NCI-H2081 (cell line): Measurements from ENCODE around the gene AKAP6.
A peak's percentile ranks its signal among the peaks of the same experiment; 100 is the strongest.
"Not testable (repeated sequence)": the region's sequence is repeated elsewhere in the genome, so short reads cannot be mapped to it uniquely, and the experiment has no call there.

ENCODE experiments used
- DNase-seq, 2 experiments: peaks; one replicate each; lab custom pipeline; 2025; lab: John Stamatoyannopoulos, UW

Gene AKAP6

DNA sequence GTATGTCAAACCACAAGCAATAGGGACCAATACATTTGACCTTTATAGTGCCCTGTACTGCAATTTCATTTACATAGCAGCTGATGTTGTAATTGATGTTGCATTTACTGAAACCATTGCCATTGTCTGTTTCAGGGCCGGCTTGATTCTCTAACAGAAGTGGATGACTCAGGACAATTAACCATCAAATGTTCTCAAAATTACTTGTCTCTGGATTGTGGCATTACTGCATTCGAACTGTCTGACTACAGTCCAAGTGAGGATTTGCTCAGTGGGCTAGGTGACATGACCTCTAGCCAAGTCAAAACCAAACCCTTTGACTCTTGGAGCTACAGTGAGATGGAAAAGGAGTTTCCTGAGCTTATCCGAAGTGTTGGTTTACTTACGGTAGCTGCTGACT is 216.0 kb downstream of the AKAP6 start:
- DNase-seq = no peak

DNA sequence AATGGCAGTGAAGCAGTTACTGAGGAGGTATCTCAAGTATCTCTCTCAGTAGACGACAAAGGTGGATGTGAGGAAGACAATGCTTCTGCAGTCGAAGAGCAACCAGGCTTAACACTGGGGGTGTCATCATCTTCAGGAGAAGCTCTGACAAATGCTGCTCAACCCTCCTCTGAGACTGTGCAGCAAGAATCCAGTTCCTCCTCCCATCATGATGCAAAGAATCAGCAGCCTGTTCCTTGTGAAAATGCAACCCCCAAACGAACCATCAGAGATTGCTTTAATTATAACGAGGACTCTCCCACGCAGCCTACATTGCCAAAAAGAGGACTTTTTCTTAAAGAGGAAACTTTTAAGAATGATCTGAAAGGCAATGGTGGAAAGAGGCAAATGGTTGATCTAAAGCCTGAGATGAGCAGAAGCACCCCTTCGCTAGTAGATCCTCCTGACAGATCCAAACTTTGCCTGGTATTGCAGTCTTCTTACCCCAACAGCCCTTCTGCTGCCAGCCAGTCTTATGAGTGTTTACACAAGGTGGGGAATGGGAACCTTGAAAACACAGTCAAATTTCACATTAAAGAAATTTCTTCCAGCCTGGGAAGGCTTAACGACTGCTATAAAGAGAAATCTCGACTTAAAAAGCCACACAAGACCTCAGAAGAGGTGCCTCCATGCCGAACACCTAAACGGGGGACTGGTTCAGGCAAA is 216.6 kb downstream of the AKAP6 start:
- DNase-seq = no peak

DNA sequence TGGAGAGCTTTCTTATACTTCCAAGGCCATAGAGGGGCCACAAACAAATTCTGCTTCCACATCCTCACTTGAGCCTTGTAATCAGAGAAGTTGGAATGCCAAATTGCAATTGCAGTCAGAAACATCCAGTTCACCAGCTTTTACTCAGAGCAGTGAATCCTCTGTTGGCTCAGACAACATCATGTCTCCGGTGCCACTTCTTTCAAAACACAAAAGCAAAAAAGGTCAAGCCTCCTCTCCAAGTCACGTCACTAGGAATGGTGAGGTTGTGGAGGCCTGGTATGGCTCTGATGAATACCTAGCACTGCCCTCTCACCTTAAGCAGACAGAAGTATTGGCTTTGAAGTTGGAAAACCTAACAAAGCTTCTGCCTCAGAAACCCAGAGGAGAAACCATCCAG is 217.1 kb downstream of the AKAP6 start:
- DNase-seq = no peak

DNA sequence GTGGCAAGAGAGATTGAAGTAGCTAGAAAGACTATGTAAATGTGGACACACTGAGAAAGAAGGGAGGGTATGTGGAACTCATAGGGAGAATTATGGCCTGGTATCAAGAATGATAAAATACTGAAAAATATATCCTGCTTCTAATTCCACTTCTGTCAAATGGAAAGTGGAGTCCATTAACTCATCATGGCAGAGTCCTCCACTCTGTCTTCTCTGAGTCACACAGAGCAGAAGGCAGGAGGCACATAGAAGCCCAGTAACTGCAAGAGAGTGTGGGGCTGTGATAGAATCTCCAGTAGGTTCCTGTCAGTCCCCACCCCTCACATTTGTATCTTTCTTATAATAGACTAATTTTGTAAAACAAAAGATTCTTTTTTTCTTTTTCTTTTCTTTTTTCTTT is 223.7 kb downstream of the AKAP6 start:
- DNase-seq = no peak

DNA sequence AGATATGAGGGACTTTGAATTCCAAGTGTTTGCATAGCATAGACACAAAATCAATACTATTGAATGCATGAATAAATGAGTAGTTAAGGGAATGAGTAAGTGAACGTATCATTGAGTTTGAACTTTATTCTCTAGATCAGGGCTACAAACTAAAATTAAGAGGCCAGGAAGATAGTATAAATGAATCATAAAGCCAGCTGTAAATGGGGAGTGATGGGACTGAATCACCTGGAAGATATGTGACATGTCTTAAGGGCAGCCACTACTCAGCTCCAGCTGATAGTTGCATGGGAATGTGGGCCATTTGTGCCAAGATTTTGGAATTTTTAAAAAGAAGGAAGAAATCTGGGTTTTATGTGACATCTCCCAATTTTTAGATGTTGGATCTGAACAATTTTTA is 229.9 kb downstream of the AKAP6 start:
- no peak for DNase-seq

GRCh38 chr14:32559590-32559989 is 230.5 kb downstream of the AKAP6 start:
- no peak for DNase-seq

DNA sequence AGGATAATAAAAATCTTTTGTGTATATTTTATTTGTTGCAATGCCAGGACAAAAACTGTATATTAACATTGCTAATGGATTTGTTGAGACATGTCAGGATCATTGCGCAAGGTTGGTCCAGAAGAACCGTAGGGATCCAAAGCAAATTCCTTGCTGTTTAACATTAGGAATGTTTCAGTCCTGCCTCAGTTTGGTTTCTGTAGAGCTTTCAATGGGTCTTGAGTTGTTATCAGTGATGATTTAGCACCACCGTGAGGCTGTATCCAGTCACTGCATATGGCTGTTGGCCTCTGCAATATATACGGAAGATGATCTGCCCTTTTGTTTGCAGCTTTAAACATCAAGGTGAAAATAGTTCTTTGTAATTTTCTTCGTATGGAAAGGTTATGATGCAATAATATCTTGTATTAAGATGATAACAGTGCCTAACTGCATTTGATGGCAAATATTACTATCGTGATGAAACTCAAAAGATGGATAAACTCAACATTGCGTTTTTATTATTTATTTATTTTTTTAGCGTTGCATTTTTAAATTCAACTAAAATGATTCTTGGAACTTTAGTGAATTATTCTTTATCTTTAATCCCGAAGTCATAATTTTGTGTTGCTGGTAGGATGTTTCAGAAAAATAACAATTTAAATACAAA is 231.2 kb downstream of the AKAP6 start:
- peak; percentile 50 to 76 for DNase-seq

DNA sequence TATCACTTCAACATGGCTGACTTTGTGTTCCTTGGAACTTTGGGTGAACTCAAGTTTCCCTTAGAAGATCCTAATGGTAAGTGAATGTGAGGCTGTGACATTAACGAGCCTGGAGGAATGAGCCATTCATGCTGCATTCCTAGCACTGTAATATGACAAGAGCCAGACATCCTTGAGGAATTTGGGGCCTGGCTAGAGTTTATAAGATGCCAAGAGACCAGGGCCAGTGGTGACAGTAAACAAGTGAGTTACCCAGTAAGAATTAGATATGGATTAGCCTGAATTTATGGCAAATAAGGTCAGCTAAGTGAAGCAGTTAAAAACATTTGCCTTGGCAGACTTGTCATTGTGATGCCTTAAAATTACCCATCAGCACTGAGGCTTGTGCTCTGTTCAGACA is 232.4 kb downstream of the AKAP6 start:
- no peak for DNase-seq

DNA sequence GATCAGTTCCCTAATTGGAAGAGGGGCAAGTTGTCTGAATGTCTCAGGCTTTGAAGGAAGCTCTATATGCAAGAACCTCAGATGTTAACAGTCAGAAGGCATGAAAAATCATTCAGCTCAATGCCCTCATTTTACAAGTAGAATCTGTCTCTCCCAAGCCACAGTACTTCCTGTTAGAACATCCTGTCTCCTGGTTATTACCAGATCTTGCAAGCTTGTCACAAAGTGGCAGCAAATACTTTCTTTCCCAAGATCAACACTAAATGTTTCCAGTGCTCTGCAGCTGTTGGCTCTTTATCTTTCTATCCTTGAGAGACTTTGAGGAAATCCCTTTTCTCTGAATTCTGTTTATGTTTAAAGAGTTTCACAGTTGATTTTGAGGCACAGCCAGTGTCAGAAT is 235.5 kb downstream of the AKAP6 start:
- DNase-seq = no peak

DNA sequence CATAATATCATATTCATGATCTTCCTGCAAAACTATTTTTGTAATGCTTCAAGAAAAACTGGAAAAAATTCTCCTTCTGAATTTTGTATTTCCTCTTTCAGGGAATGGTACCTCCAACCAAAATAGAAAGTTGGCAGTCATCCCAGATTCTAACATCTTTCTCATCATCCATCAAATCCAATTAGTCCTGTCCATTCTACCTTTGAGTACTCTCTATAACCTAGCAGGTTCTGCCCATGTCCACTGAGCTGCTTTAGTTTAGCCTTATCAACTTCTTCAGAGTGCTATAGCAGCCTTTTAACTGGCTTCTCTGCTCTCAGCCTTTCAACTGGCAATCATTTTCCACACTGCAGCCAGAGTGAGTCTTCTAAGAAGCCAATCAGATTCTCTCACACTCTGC is 236.2 kb downstream of the AKAP6 start:
- peak in 1 of 2 experiments; percentile 42 for DNase-seq

DNA sequence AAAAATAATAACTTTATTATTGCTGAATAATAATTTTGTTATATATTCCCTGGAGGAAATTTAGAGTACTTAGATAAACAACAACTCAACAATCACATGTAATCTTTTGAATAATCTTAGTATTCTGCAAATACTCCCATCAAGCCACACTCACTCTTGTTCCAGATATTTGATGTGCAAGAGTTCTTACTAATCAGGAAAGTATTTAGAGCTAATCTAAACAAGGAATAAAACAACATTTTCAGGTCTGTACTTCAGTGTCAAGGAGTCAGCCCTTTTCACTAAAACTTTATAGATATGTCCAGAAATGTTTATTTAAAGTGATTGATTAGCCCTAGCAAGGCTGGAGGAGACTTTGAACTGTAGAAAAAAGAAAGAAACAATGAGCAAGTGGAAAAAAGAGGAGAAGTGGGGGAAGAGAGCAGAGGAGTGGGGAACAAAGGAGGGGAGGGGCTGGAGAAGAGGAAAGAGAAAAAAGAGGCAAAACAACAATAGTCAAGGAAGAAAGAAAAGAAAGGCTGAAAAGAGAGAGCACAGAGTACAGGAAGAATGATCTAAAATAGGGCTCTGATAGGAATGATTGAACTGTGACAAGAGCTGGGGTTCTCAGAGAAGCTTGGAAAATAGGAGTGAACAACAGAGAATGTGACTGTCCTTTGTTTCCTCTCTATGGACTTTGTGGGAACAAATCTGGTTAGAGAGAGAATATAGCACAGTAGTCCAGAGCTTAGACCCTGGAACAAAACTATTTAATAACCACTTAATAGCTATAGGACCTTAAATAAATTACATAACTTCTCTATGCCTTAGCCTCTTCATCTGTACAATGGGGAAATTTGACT is 238.7 kb downstream of the AKAP6 start:
- no peak for DNase-seq

DNA sequence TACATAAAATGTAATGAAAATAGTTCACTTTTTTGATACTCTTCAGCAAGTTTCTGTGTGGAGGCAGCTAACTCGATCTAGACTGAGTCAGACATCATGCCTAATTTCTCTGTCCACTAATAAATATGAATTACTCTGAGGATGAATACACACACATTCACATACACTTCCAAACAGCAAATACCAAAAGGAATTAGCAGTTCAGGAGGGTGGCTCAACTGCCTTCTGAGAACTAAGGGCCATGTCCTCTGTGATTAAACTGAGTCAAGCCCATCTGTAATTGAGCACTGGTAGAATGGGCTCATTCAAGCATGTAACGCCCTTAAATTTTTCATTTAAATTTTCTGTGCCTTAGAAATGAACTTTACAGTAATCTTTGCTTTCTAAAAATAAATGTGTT is 242.5 kb downstream of the AKAP6 start:
- DNase-seq = no peak

GRCh38 chr14:32571995-32572866 is 243.1 kb downstream of the AKAP6 start:
- DNase-seq = no peak

GRCh38 chr14:32572867-32573150 is 243.7 kb downstream of the AKAP6 start:
- no peak for DNase-seq

DNA sequence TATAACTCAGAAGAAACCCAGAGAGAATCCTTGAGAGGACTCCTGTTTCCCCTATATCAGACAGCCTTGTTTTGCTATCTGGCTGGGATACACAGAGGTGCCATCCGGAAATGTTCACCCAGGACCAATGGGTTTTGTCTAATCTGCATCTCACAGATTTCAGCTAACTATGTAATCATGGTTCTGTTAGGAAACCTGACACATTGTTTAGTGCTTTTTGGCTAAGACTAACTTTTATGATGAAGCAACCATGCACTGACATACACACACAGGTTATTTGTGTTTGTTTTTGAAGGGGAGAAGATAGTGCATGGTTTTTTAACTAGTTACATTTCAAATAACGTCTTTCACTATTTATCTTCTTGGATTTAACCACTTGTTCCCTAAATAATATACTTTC is 245.2 kb downstream of the AKAP6 start:
- no peak for DNase-seq

GRCh38 chr14:32576088-32576795 is 247.1 kb downstream of the AKAP6 start:
- DNase-seq = peak; percentile 35 to 70

- DNase-seq = no peak
Observed at GRCh38 chr14:32576977-32577376, 247.9 kb downstream of the AKAP6 start.

DNA sequence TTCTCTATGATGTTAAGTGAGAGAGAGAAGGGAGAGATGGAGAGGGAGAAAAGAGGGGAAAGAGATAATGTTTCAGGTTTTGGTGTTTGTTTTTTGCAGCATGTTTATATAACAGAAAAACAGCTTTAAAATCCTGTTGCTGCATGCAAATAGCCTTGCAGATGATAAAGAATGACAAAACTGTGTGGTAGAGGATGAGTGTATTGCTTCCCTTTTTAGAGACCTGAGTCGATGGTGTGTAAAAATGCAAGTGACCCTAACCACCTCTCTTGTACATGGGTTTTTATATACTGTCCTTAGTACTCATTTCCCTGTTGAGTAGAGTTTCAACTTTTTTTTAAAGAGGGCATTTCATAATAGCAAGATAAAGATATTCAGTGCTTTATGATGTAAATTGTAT is 249.1 kb downstream of the AKAP6 start:
- DNase-seq = no peak

GRCh38 chr14:32583427-32583826 is 254.3 kb downstream of the AKAP6 start:
- DNase-seq = not testable (repeated sequence)

DNA sequence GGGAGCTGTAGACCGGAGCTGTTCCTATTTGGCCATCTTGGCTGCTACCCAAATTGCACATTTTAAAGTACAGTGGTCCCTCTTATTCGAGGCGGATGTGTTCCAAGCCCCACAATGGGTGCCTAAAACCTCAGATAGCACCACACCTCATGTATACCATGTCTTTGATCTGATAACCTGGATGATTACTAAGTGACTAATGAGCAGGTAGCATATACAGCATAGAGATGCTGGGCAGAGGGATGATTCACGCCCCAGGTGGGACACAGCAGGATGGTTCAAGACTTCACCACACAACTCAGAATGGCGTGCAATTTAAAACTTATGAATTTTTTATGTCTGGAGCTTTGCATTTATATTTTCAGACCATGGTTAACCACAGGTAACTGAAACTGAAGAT is 255.0 kb downstream of the AKAP6 start:
- no peak for DNase-seq

DNA sequence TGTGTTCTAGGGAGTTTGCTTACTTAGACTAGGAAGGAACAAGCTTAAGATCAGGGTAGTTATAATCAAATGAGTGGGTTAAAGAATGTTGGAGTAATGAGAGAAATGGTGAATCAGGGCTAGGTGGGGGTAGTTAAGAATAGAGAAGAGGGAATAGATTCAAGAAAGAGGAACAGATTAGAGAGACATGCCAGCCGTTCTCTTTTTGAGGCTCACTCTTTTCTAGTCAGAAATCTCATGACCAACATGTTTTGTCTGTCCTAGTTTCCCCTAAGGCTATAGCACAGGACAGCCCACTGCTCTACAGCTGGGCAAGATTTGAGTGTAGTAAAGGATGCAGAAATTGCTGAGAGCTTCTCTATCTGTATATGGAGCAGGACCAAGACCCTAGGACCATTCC is 258.4 kb downstream of the AKAP6 start:
- DNase-seq = no peak
